HG03342 (cell line): ENCODE measurements around the gene SACM1L.

Experiments
- ATAC-seq: cut with Tn5 transposase; IDR thresholded peaks from one replicate; pipeline ENCODE4 v1.9.1; 2021; ENCODE audit warnings: mild to moderate bottlenecking, moderate library complexity; ENCODE audit not compliant: unreplicated experiment

SACM1L gene

GRCh38 chr3:45688882-45689786 lies at the start of gene SACM1L:
TSS of gene SACM1L (plus strand) at chr3:45689396. CDS start at chr3:45689466, 70 bp downstream.
- peak; percentile 85 for ATAC-seq

GRCh38 chr3:45640091-45640507 lies 49.1 kb upstream of the SACM1L start:
- ATAC-seq: no peak

GRCh38 chr3:45640724-45641361 lies 48.4 kb upstream of the SACM1L start:
- no peak for ATAC-seq

- ATAC-seq: no peak
Measured at GRCh38 chr3:45641756-45642155, 47.4 kb upstream of the SACM1L start.

GRCh38 chr3:45642731-45643152 lies 46.5 kb upstream of the SACM1L start:
- ATAC-seq: no peak

GRCh38 chr3:45644063-45644790 lies 45.0 kb upstream of the SACM1L start:
- no peak for ATAC-seq

- ATAC-seq: no peak
Measured at GRCh38 chr3:45644791-45645201, 44.4 kb upstream of the SACM1L start.

- ATAC-seq: no peak
Measured at GRCh38 chr3:45646051-45646585, 43.1 kb upstream of the SACM1L start.

GRCh38 chr3:45647148-45647619 lies 42.0 kb upstream of the SACM1L start:
- no peak for ATAC-seq

GRCh38 chr3:45653205-45653604 lies 36.0 kb upstream of the SACM1L start:
- no peak for ATAC-seq

GRCh38 chr3:45654397-45654944 lies 34.7 kb upstream of the SACM1L start:
- no peak for ATAC-seq

- ATAC-seq: no peak
Measured at GRCh38 chr3:45655906-45656305, 33.3 kb upstream of the SACM1L start.

- peak; percentile 58 for ATAC-seq
Measured at GRCh38 chr3:45656575-45657363, 32.4 kb upstream of the SACM1L start.

- ATAC-seq: peak; percentile 66
Measured at GRCh38 chr3:45657853-45658252, 31.3 kb upstream of the SACM1L start.

- no peak for ATAC-seq
Measured at GRCh38 chr3:45659661-45660566, 29.3 kb upstream of the SACM1L start.

GRCh38 chr3:45660567-45660901 lies 28.7 kb upstream of the SACM1L start:
- no peak for ATAC-seq

- ATAC-seq: peak; percentile 78
Measured at GRCh38 chr3:45664578-45664977, 24.6 kb upstream of the SACM1L start.

- ATAC-seq: no peak
Measured at GRCh38 chr3:45665101-45665572, 24.1 kb upstream of the SACM1L start.
